DND-41 (cell line): Measurements from ENCODE around the gene IL18R1.

Experiments
- ATAC-seq: fragments of 200-7000 bp; cut with Tn5 transposase; 3 replicates; pipeline ENCODE4 v1.9.1; 2021; ENCODE audit warnings: low read depth; ENCODE audit not compliant: insufficient read depth
- DNase-seq: peaks from one replicate; pipeline ENCODE4 v3.0.0-alpha.2; 2020
- H2AFZ ChIP-seq: 2 replicates; pipeline ENCODE4 v1.6.0; 2012; ENCODE audit warnings: low read depth, low read length
- H3K27ac ChIP-seq: 2 replicates; pipeline ENCODE4 v1.5.1; 2012; ENCODE audit warnings: low read length, inconsistent platforms
- H3K27me3 ChIP-seq: fragments of 200-600 bp; sonication (generic); 2 replicates; pipeline ENCODE4 v1.6.0; 2012; ENCODE audit warnings: low read length, mild to moderate bottlenecking, inconsistent platforms; ENCODE audit not compliant: insufficient read depth, poor library complexity
- H3K36me3 ChIP-seq: 2 replicates; pipeline ENCODE4 v1.5.1; 2012; ENCODE audit warnings: low read length, inconsistent platforms; ENCODE audit not compliant: insufficient read depth
- H3K4me1 ChIP-seq: 2 replicates; pipeline ENCODE4 v1.5.1; 2012; ENCODE audit warnings: mild to moderate bottlenecking, low read length; ENCODE audit not compliant: insufficient read depth
- H3K4me2 ChIP-seq: 2 replicates; pipeline ENCODE4 v1.6.0; 2012; ENCODE audit warnings: mild to moderate bottlenecking, moderate library complexity, low read length, inconsistent platforms; ENCODE audit not compliant: insufficient read depth
- H3K4me3 ChIP-seq, 2 experiments: fragments of 200-600 bp in 1 of 2; shearing (Covaris generic) in 1 of 2; 2 replicates each; pipeline ENCODE4 v1.5.1; 2012 to 2016; ENCODE audit warnings: inconsistent platforms in 2 of 2, low read length in 2 of 2, mild to moderate bottlenecking in 2 of 2, low read depth in 1 of 2, moderate library complexity in 1 of 2
- H3K79me2 ChIP-seq: 2 replicates; pipeline ENCODE4 v1.6.0; 2012; ENCODE audit warnings: low read length, inconsistent platforms; ENCODE audit not compliant: insufficient read depth
- H3K9ac ChIP-seq: 2 replicates; pipeline ENCODE4 v1.6.0; 2012; ENCODE audit warnings: low read depth, mild to moderate bottlenecking, inconsistent platforms, low read length, moderate library complexity
- H3K9me3 ChIP-seq: 2 replicates; pipeline ENCODE4 v1.5.1; 2012; ENCODE audit warnings: low read length, moderate library complexity, mild to moderate bottlenecking, inconsistent platforms; ENCODE audit not compliant: insufficient read depth, severe bottlenecking
- H4K20me1 ChIP-seq: 2 replicates; pipeline ENCODE4 v1.6.0; 2012; ENCODE audit warnings: low read length; ENCODE audit not compliant: insufficient read depth
- EZH2 ChIP-seq: IDR thresholded peaks from 3 replicates; pipeline ENCODE4 v1.6.1; 2012; ENCODE audit warnings: borderline replicate concordance, low read depth, mild to moderate bottlenecking, moderate library complexity, low read length, inconsistent platforms; ENCODE audit not compliant: severe bottlenecking
- TF ChIP-seq, protein P1 (sequence below): IDR thresholded peaks from 2 replicates; pipeline ENCODE4 v1.5.1; 2012; ENCODE audit warnings: borderline replicate concordance, low read length, moderate library complexity, mild to moderate bottlenecking; ENCODE audit not compliant: poor library complexity, severe bottlenecking; ENCODE audit errors: extremely low read depth

The IL18R1 gene

GRCh38 chr2:102342888-102343287 is 12.7 kb upstream of the IL18R1 start:
- H3K4me2 ChIP-seq, result no peak overlapping the region
- H3K4me1 ChIP-seq, result no peaks in the 10 kb centered on the region
- H3K36me3 ChIP-seq, result no peaks in the 10 kb centered on the region
- no peak overlapping the region for H3K27ac ChIP-seq
- no peak overlapping the region for H3K4me3 ChIP-seq
- H3K9ac ChIP-seq, result no peak overlapping the region
- no peak for TF ChIP-seq EZH2
- TF ChIP-seq, protein P1, sequence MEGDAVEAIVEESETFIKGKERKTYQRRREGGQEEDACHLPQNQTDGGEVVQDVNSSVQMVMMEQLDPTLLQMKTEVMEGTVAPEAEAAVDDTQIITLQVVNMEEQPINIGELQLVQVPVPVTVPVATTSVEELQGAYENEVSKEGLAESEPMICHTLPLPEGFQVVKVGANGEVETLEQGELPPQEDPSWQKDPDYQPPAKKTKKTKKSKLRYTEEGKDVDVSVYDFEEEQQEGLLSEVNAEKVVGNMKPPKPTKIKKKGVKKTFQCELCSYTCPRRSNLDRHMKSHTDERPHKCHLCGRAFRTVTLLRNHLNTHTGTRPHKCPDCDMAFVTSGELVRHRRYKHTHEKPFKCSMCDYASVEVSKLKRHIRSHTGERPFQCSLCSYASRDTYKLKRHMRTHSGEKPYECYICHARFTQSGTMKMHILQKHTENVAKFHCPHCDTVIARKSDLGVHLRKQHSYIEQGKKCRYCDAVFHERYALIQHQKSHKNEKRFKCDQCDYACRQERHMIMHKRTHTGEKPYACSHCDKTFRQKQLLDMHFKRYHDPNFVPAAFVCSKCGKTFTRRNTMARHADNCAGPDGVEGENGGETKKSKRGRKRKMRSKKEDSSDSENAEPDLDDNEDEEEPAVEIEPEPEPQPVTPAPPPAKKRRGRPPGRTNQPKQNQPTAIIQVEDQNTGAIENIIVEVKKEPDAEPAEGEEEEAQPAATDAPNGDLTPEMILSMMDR, result no peak
- DNase-seq (no peak), ATAC-seq (no peak)
- H3K9me3 ChIP-seq, result no peaks in the 10 kb centered on the region
- H3K79me2 ChIP-seq, result no peaks in the 10 kb centered on the region
- H3K27me3 ChIP-seq, result peaks cover 7% of the 10 kb centered on the region
- no peak overlapping the region for H2AFZ ChIP-seq
- H4K20me1 ChIP-seq, result no peaks in the 10 kb centered on the region

- Histone ChIP-seq H3K79me2 (no peaks in the 10 kb centered on the region), H3K4me2 (no peak overlapping the region), H2AFZ (no peak overlapping the region), H3K4me3 (no peak overlapping the region), H4K20me1 (no peaks in the 10 kb centered on the region), H3K27me3 (peaks cover 7% of the 10 kb centered on the region), H3K36me3 (no peaks in the 10 kb centered on the region), H3K27ac (no peak overlapping the region), H3K9me3 (no peaks in the 10 kb centered on the region), H3K4me1 (no peaks in the 10 kb centered on the region), H3K9ac (no peak overlapping the region)
- TF ChIP-seq EZH2, result no peak
- TF ChIP-seq, protein P1, result no peak
- ATAC-seq (no peak), DNase-seq (no peak)
Observed at GRCh38 chr2:102344397-102344796, 11.2 kb upstream of the IL18R1 start.

- no peak for ATAC-seq
- TF ChIP-seq, protein P1, result no peak
- TF ChIP-seq EZH2, result no peak
- H3K79me2 ChIP-seq, result no peaks in the 10 kb centered on the region
Observed at GRCh38 chr2:102345329-102345920, 10.2 kb upstream of the IL18R1 start.

More at GRCh38 chr2:102345329-102345920, 10.2 kb upstream of the IL18R1 start:
- no peak overlapping the region for H3K27ac ChIP-seq
- H3K9ac ChIP-seq, result no peak overlapping the region
- DNase-seq, result no peak
- no peak overlapping the region for H3K4me2 ChIP-seq
- no peaks in the 10 kb centered on the region for H3K36me3 ChIP-seq
- H3K4me3 ChIP-seq, result no peak overlapping the region
- no peak overlapping the region for H2AFZ ChIP-seq
- H4K20me1 ChIP-seq, result no peaks in the 10 kb centered on the region
- H3K4me1 ChIP-seq, result no peaks in the 10 kb centered on the region
- H3K27me3 ChIP-seq, result peaks cover 7% of the 10 kb centered on the region
- no peaks in the 10 kb centered on the region for H3K9me3 ChIP-seq
